Activated CD8-positive, alpha-beta memory T cell treated with anti-CD3 and anti-CD28 coated beads, Interleukin-2, amount 50 U/mL, for 24 hours (primary cell): Measurements from ENCODE around the gene KLHL35.
"Not testable (repeated sequence)": the region's sequence is repeated elsewhere in the genome, so short reads cannot be mapped to it uniquely, and the experiment has no call there.

Experiments
- DNase-seq: peaks from one replicate; pipeline ENCODE4 v3.0.0-alpha.2; 2020; ENCODE audit errors: extremely low read depth

KLHL35 gene

DNA sequence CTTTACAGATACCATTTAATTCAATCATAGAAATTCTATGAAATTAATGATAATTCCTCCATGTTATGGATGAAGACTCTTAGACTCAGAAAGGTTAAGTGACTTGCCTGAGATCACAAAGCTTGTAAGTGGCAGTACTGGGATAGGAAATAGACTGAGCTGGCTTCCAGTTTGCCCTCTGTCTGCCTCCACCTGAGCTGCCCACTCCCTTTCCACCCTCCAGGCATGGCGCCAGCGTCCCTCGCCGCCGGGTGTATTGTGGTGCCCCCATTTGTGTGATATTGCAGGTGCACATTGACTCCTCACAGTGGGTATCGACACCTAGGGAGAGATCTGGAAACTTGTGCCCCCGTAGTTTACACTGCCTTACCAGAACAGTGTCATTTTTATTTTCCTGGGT lies 43.1 kb downstream of the KLHL35 start:
- no peak for DNase-seq

- no peak for DNase-seq
Observed at GRCh38 chr11:75389276-75389605, 43.8 kb downstream of the KLHL35 start.

- DNase-seq, result peak; percentile 44
Observed at GRCh38 chr11:75388386-75389275, 44.4 kb downstream of the KLHL35 start.

- no peak for DNase-seq
Observed at GRCh38 chr11:75387736-75388294, 45.2 kb downstream of the KLHL35 start.

- no peak for DNase-seq
Observed at GRCh38 chr11:75386942-75387630, 45.9 kb downstream of the KLHL35 start.

DNA sequence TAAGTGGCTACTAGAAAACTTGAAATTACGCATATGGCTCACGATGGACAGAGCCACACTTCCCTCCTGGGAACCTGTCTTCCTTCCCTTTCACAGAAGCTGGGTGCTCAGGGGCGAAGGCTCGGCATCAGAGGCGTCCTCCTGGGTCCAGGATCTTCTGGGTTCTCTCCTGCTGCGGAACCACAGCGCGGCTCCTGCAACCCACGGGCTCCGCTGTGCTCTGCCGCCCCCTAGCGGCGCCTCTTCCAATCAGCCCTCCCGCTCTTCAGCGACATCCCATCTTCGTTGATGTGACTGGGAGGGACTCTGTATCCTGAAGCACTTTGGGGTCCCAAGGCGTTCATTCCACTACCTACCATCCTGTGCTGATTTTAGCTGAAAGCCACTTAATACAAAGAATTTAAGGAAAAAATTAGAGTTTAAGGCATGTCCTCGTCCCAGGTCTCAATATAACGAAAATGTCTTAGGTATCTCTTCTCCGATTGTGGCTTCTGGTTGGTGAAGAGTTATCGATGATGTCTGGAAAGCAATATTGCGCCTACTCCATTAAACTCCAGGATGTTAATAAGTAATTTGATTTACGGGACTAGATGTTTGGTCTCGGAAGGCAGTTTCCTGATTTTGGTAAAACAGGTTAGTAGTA lies 48.4 kb downstream of the KLHL35 start:
- DNase-seq, result peak; percentile 29

- DNase-seq, result no peak
Observed at GRCh38 chr11:75383246-75383645, 49.8 kb downstream of the KLHL35 start.

GRCh38 chr11:75380716-75381420 lies 52.1 kb downstream of the KLHL35 start:
- no peak for DNase-seq

DNA sequence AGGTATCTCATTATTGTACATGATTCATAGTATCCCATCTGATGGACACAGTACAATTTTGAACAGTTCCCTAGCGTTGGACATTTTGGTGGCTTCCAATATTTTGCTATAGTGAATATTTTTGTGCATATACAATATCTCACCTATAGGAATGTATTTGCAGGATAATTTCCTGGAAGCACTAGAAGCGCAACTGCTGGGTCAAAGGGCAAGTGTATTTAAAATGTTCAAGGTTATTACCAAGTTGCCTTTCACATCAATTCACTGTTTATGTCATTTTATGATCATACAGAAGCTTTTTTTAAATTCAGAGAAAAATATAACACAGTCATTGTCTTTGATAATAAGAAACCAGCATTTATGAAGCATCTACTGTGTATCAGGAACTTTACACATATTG lies 52.8 kb downstream of the KLHL35 start:
- no peak for DNase-seq

GRCh38 chr11:75378776-75379175 lies 54.2 kb downstream of the KLHL35 start:
- not testable (repeated sequence) for DNase-seq

DNA sequence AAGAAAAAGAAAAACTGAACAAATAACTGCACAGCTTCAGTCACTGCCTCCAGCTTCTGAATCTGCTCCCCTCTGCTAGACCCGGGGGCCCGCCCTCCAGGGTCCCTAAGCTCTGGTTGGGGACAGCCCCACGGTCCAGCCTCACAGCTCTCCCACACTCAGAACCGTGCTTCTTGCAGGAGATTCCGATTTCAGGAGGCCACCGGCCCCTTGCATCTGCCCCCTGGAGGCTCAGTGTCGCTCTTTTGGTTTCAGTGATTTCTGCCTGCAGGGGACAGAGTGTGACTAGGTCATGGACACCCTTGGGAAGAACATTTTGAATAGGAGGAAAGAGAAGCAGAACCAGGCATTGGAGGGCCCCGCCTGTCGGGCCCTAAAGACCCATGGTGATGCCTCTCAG lies 56.8 kb downstream of the KLHL35 start:
- DNase-seq, result no peak

DNA sequence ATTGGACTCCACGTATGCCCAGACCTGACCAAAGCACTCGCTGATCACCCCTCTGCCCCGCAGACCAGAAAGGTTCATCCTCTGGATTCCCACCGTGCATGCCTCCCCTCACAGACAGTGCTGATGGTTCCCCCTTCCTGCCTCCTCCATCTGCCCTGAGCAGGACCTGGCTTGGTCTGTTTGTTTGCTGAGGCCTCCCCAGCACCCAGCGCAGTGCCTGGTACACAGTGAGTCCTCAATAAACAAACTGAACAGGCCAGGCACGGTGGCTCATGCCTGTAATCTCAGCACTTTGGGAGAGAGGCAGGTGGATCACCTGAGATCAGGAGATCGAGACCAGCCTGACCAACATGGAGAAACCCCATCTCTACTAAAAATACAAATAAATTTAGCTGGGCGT lies 57.4 kb downstream of the KLHL35 start:
- no peak for DNase-seq

GRCh38 chr11:75374646-75375045 lies 58.4 kb downstream of the KLHL35 start:
- no peak for DNase-seq

DNA sequence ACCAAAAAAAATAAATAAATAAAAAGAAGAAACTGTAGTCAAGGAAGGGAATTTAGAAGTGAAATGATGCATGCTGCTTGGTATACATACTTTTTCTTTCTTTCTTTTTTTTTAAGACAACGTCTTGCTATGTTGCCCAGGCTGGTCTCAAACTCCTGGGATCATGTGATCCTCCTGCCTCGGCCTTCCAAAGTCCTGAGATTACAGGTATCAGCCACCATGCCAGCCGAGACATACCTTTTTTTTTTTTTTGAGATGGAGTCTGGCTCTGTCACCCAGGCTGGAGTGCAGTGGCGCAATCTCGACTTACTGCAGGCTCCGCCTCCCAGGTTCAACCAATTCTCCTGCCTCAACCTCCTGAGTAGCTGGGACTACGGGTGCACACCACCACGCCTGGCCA lies 59.8 kb downstream of the KLHL35 start:
- DNase-seq, result no peak
